Stimulated activated CD8-positive, alpha-beta memory T cell treated with anti-CD3 and anti-CD28 coated beads, Interleukin-12 subunit alpha, Interleukin-12 subunit beta, amount 100 ng/mL, for 1 hour (primary cell): Measurements from ENCODE around the gene NEK7.
"Not testable (repeated sequence)": the region's sequence is repeated elsewhere in the genome, so short reads cannot be mapped to it uniquely, and the experiment has no call there.

Source experiments
- DNase-seq: peaks from one replicate; pipeline ENCODE4 v3.0.0-alpha.2; 2020; ENCODE audit warnings: low read depth

Gene NEK7

GRCh38 chr1:198171667-198172540 is 15.1 kb downstream of the NEK7 start:
- no peak for DNase-seq

GRCh38 chr1:198173832-198174231 is 17.0 kb downstream of the NEK7 start:
- DNase-seq: no peak

GRCh38 chr1:198174297-198174696 is 17.5 kb downstream of the NEK7 start:
- DNase-seq: no peak

GRCh38 chr1:198175423-198176170 is 18.8 kb downstream of the NEK7 start:
- no peak for DNase-seq

- no peak for DNase-seq
Observed at GRCh38 chr1:198176179-198176578, 19.4 kb downstream of the NEK7 start.

- DNase-seq: no peak
Observed at GRCh38 chr1:198177546-198177945, 20.7 kb downstream of the NEK7 start.

GRCh38 chr1:198178615-198179014 is 21.8 kb downstream of the NEK7 start:
- DNase-seq: no peak

GRCh38 chr1:198179556-198179981 is 22.8 kb downstream of the NEK7 start:
- DNase-seq: no peak

- no peak for DNase-seq
Observed at GRCh38 chr1:198183605-198184004, 26.8 kb downstream of the NEK7 start.

- DNase-seq: no peak
Observed at GRCh38 chr1:198184516-198184915, 27.7 kb downstream of the NEK7 start.

- DNase-seq: no peak
Observed at GRCh38 chr1:198185146-198185545, 28.3 kb downstream of the NEK7 start.

GRCh38 chr1:198185759-198186158 is 29.0 kb downstream of the NEK7 start:
- no peak for DNase-seq

- no peak for DNase-seq
Observed at GRCh38 chr1:198186916-198187580, 30.2 kb downstream of the NEK7 start.

GRCh38 chr1:198187973-198188588 is 31.3 kb downstream of the NEK7 start:
- DNase-seq: no peak

- no peak for DNase-seq
Observed at GRCh38 chr1:198191117-198191516, 34.3 kb downstream of the NEK7 start.

GRCh38 chr1:198193871-198194270 is 37.1 kb downstream of the NEK7 start:
- DNase-seq: not testable (repeated sequence)

- no peak for DNase-seq
Observed at GRCh38 chr1:198196630-198197029, 39.8 kb downstream of the NEK7 start.

- no peak for DNase-seq
Observed at GRCh38 chr1:198197285-198197684, 40.5 kb downstream of the NEK7 start.

GRCh38 chr1:198199105-198199504 is 42.3 kb downstream of the NEK7 start:
- no peak for DNase-seq

- DNase-seq: no peak
Observed at GRCh38 chr1:198201956-198202784, 45.4 kb downstream of the NEK7 start.

GRCh38 chr1:198203434-198203833 is 46.6 kb downstream of the NEK7 start:
- DNase-seq: no peak
